Activated CD8-positive, alpha-beta memory T cell treated with anti-CD3 and anti-CD28 coated beads for 48 hours (primary cell): ENCODE results near the gene ASPRV1.
A peak's percentile ranks its signal among the peaks of the same experiment; 100 is the strongest.
"Not testable (repeated sequence)": the region's sequence is repeated elsewhere in the genome, so short reads cannot be mapped to it uniquely, and the experiment has no call there.

ENCODE experiments used
- DNase-seq, 3 experiments: peaks; one replicate each; pipeline ENCODE4 v3.0.0-alpha.2; 2020; ENCODE audit warnings: low read depth in 2 of 3, low spot score in 2 of 3

The ASPRV1 gene

GRCh38 chr2:69962986-69963730, 1.7 kb upstream of the ASPRV1 start:
- DNase-seq: no peak

- no peak for DNase-seq
These were observed 610 bp downstream of the ASPRV1 start for GRCh38 chr2:69960821-69961220.

- no peak for DNase-seq
These were observed 2.0 kb downstream of the ASPRV1 start for GRCh38 chr2:69959425-69959824.

- DNase-seq: no peak
These were observed 3.0 kb downstream of the ASPRV1 start for GRCh38 chr2:69958480-69958879.

GRCh38 chr2:69957965-69958364, 3.5 kb downstream of the ASPRV1 start:
- DNase-seq: no peak

- no peak for DNase-seq
These were observed 4.9 kb downstream of the ASPRV1 start for GRCh38 chr2:69956475-69956979.

GRCh38 chr2:69955029-69955428, 6.4 kb downstream of the ASPRV1 start:
- no peak for DNase-seq

GRCh38 chr2:69954084-69954483, 7.3 kb downstream of the ASPRV1 start:
- no peak for DNase-seq

- no peak for DNase-seq
These were observed 8.9 kb downstream of the ASPRV1 start for GRCh38 chr2:69952336-69953115.

- DNase-seq: not testable (repeated sequence)
These were observed 10.8 kb downstream of the ASPRV1 start for GRCh38 chr2:69950671-69951070.

- DNase-seq: no peak
These were observed 11.2 kb downstream of the ASPRV1 start for GRCh38 chr2:69950241-69950640.

- DNase-seq: no peak
These were observed 12.3 kb downstream of the ASPRV1 start for GRCh38 chr2:69948963-69949645.

GRCh38 chr2:69948032-69948962, 13.1 kb downstream of the ASPRV1 start:
- DNase-seq: no peak

GRCh38 chr2:69947325-69947931, 14.0 kb downstream of the ASPRV1 start:
- no peak for DNase-seq

GRCh38 chr2:69946351-69947324, 14.8 kb downstream of the ASPRV1 start:
- peak in 1 of 3 experiments; percentile 17 for DNase-seq

GRCh38 chr2:69945941-69946340, 15.5 kb downstream of the ASPRV1 start:
- DNase-seq: no peak

- no peak for DNase-seq
These were observed 16.0 kb downstream of the ASPRV1 start for GRCh38 chr2:69945441-69945840.

- no peak for DNase-seq
These were observed 16.7 kb downstream of the ASPRV1 start for GRCh38 chr2:69944756-69945155.
